HG03571 (cell line): ENCODE data around the gene CPZ.
"Not testable (repeated sequence)": the region's sequence is repeated elsewhere in the genome, so short reads cannot be mapped to it uniquely, and the experiment has no call there.

Source experiments
- ATAC-seq: cut with Tn5 transposase; IDR thresholded peaks from one replicate; pipeline ENCODE4 v1.9.1; 2021; ENCODE audit not compliant: unreplicated experiment

The CPZ gene

GRCh38 chr4:8556341-8557150 is 36.0 kb upstream of the CPZ start:
- no peak for ATAC-seq

GRCh38 chr4:8557151-8558076 is 35.2 kb upstream of the CPZ start:
- ATAC-seq = no peak

- no peak for ATAC-seq
These were observed 34.2 kb upstream of the CPZ start for GRCh38 chr4:8558080-8558960.

DNA sequence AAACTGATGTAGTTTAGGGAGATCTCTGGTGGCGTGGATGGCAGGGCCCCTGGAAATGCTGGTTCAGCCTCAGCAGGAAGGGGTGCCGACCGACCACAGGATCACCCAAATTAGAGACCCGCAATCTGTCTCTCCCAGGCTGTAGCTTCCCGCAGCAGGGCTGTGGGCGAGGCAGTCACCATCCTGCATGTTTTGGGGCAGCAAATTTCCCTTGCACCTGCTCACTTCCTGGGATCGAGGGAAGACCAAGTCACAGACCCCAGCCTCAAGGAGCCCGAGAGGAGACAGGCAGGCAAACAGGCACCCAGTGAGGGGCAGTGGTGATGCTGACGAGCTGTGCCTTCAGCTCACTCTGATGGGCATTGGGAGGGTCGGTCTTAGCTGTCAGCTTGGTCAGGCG is 33.6 kb upstream of the CPZ start:
- ATAC-seq = no peak

GRCh38 chr4:8559524-8560264 is 32.9 kb upstream of the CPZ start:
- ATAC-seq = no peak

DNA sequence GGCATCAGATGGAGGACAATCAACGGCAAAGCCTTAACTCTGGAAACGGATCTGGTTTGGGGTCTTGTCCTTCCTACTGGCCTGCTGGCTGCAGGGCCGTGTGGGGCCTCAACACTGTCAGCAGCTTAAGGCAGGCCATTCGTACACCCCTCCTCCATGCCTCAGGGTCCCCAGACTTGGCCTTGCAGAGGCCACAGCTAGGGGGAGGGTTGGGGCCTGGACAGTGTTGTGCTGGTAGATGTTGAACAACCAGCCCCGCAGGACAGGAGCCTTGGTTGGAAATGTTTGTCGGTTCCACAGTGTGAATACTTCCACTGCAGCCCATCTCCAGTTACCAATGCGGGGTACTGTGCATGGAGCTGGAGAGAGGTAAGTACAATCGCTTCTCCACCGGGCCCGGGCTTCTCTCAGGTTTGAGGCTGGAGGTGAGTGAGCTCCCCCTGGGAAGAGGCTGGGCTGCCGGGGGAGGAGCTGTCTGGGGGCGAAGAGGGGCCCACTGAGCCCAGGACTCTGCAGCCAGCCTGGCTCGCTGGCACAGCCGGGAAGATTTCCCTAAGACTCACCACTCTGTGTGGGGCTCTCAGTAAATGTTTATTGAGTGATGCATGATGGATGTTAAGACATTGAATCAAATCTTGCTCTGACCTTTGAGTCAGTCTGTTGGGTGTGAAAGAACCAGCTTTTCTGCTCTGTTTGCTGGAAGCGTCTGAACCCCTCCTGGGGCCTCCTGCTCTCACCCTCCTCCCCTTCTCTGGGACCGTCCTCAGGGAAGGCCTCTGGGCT is 32.1 kb upstream of the CPZ start:
- ATAC-seq = no peak

GRCh38 chr4:8564595-8564994 is 28.0 kb upstream of the CPZ start:
- no peak for ATAC-seq

DNA sequence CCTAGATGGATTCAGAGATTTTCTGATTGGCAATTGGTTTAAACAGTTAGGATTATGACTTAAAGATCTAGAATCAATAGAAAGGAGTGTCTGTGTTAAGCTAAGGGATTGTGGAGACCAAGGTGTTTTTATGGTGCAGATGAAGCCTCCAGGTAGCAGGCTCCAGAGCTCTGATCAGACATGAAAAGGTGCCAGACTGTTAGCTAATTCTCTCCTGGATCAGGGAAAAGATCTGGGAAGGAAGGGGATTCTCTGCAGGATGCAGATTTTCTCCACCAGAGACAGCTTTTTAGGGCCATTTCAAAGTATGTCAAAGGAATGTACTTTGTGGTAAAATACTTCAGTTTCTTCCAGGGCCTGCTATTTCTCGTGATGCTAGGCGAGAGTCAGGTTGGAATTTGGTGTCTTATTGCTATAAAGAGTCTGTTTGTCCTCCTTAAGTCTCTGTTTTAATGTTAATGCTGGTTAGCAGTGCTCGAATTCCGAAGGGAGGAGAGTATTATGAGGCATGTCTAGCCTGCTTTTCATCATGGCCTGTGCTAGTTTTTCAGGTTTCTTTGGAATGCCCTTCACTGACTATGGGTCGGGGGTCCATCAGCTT is 24.4 kb upstream of the CPZ start:
- no peak for ATAC-seq

DNA sequence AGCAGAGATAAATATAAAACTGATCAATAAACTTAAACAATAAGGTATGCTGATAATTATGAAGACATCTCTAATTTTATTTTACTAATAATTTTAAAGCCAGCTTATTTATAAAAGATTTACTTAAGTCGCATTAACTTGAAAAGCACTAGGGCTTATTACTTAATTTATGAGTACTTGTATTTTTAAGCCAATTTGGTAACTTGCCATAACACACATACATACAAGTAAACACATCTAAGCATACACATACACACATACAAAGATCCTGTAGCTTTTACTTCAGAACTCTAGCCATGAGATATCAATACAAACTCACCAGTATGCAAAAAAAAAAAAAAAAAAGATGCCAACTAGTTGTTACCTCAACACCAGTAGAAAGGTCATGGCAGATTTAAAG is 22.4 kb upstream of the CPZ start:
- no peak for ATAC-seq

GRCh38 chr4:8571702-8572685 is 20.6 kb upstream of the CPZ start:
- ATAC-seq = no peak

GRCh38 chr4:8573266-8573665 is 19.3 kb upstream of the CPZ start:
- no peak for ATAC-seq

GRCh38 chr4:8574796-8575370 is 17.7 kb upstream of the CPZ start:
- no peak for ATAC-seq

GRCh38 chr4:8575457-8575856 is 17.1 kb upstream of the CPZ start:
- ATAC-seq = no peak

- ATAC-seq = not testable (repeated sequence)
These were observed 16.0 kb upstream of the CPZ start for GRCh38 chr4:8576591-8576990.

DNA sequence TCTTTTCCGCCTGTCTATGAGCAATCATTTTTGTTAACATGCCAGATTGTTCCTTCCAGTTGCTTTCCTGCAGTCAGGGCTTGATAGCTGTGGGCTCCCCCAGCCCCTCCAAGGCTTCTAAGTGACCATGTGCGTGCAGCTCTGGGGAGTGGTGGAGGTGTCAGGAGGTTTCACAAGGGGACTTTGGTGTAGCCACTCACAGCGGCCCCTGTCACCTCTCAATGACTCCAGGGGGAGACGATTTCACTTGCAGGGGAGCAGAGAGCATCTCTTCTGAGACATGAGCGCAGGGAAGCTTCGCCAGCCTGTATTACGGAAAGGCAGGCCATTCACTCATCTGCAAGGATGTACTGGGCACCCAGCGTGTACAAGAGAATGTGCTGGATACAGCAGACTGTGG is 15.5 kb upstream of the CPZ start:
- no peak for ATAC-seq

GRCh38 chr4:8577972-8578371 is 14.6 kb upstream of the CPZ start:
- ATAC-seq = no peak

GRCh38 chr4:8578717-8579116 is 13.8 kb upstream of the CPZ start:
- ATAC-seq = no peak
